MM.1S (cell line): ENCODE data around the gene ABCB8.
A peak's percentile ranks its signal among the peaks of the same experiment; 100 is the strongest.

Experiments
- DNase-seq: peaks from one replicate; pipeline ENCODE4 v3.0.0-alpha.2; 2015
- H2AFZ ChIP-seq: fragments of 300-600 bp; sonication (generic); 2 replicates; pipeline ENCODE4 v1.6.0; 2016; ENCODE audit warnings: antibody characterized with exemption, low read length
- H3F3A ChIP-seq: fragments of 300-600 bp; sonication (generic); 2 replicates; pipeline ENCODE4 v1.6.1; 2016; ENCODE audit warnings: mild to moderate bottlenecking, antibody characterized with exemption, low read length, moderate library complexity, mixed read lengths; ENCODE audit not compliant: insufficient read depth
- H3K27ac ChIP-seq: fragments of 300-600 bp; sonication (generic); 2 replicates; pipeline ENCODE4 v1.5.1; 2016; ENCODE audit warnings: mild to moderate bottlenecking, low read length
- H3K27me3 ChIP-seq: fragments of 300-600 bp; sonication (generic); replicated peaks from 2 replicates; pipeline ENCODE4 v1.6.0; 2016; ENCODE audit warnings: low read length; ENCODE audit not compliant: insufficient read depth
- H3K36me3 ChIP-seq: fragments of 300-600 bp; sonication (generic); replicated peaks from 2 replicates; pipeline ENCODE4 v1.6.1; 2016; ENCODE audit warnings: mild to moderate bottlenecking, low read length, mixed read lengths; ENCODE audit not compliant: insufficient read depth
- H3K4me1 ChIP-seq: fragments of 300-600 bp; sonication (generic); 2 replicates; pipeline ENCODE4 v1.6.1; 2016; ENCODE audit warnings: low read length, mixed read lengths
- H3K4me2 ChIP-seq: fragments of 300-600 bp; sonication (generic); 2 replicates; pipeline ENCODE4 v1.6.0; 2016; ENCODE audit warnings: low read depth, low read length
- H3K4me3 ChIP-seq: fragments of 300-600 bp; sonication (generic); 2 replicates; pipeline ENCODE4 v1.5.1; 2016; ENCODE audit warnings: low read length, mixed read lengths
- H3K79me2 ChIP-seq: fragments of 300-600 bp; sonication (generic); 2 replicates; pipeline ENCODE4 v1.6.1; 2016; ENCODE audit warnings: mixed run types, low read length, mixed read lengths
- H3K9ac ChIP-seq: fragments of 300-600 bp; sonication (generic); 2 replicates; pipeline ENCODE4 v1.6.1; 2016; ENCODE audit warnings: low read length, mixed read lengths
- H3K9me2 ChIP-seq: fragments of 300-600 bp; sonication (generic); replicated peaks from 2 replicates; pipeline ENCODE4 v1.6.1; 2016; ENCODE audit warnings: mild to moderate bottlenecking, low read length, mixed read lengths; ENCODE audit not compliant: insufficient read depth
- H3K9me3 ChIP-seq: fragments of 300-600 bp; sonication (generic); replicated peaks from 2 replicates; pipeline ENCODE4 v1.6.1; 2016; ENCODE audit warnings: mild to moderate bottlenecking, low read length, mixed read lengths; ENCODE audit not compliant: insufficient read depth
- H4K20me1 ChIP-seq: fragments of 300-600 bp; sonication (generic); 2 replicates; pipeline ENCODE4 v1.6.1; 2016; ENCODE audit warnings: mild to moderate bottlenecking, low read length, moderate library complexity, mixed read lengths; ENCODE audit not compliant: insufficient read depth
- CTCF ChIP-seq: fragments of 300-600 bp; sonication (generic); IDR thresholded peaks from 2 replicates; pipeline ENCODE4 v1.5.1; 2016; ENCODE audit warnings: antibody characterized with exemption, low read length, mixed read lengths
- EZH2 ChIP-seq: fragments of 300-600 bp; sonication (generic); optimal IDR thresholded peaks from 2 replicates; pipeline ENCODE3; 2017; ENCODE audit warnings: low read depth, mild to moderate bottlenecking, antibody characterized with exemption, low read length, mixed read lengths
- EZH2phosphoT487 ChIP-seq: fragments of 300-600 bp; sonication (generic); IDR thresholded peaks from 2 replicates; pipeline ENCODE4 v1.6.1; 2018; ENCODE audit warnings: antibody characterized with exemption, low read length

Gene ABCB8

GRCh38 chr7:151059367-151060112, 31.3 kb downstream of the ABCB8 start, which contains the start of gene SLC4A2:
SLC4A2 (plus strand) TSS chr7:151059589; CDS start chr7:151061988, 2,399 bp downstream.
- peak within 1 kb of the TSS; percentile 87 for H3K4me3 ChIP-seq
- DNase-seq = peak; percentile 85
- peaks cover 6% of the 10 kb centered on the region for H3K4me1 ChIP-seq
- H3K27me3 ChIP-seq = no peaks in the 10 kb centered on the region
- no peaks in the 10 kb centered on the region for H3K9me2 ChIP-seq
- H3K9ac ChIP-seq = peak within 1 kb of the TSS; percentile 66
- peaks cover 36% of the 10 kb centered on the region for H3K79me2 ChIP-seq
- H4K20me1 ChIP-seq = no peaks in the 10 kb centered on the region
- peaks cover 12% of the 10 kb centered on the region for H3F3A ChIP-seq
- H2AFZ ChIP-seq = peak within 1 kb of the TSS; percentile 90
- H3K4me2 ChIP-seq = peak within 1 kb of the TSS; percentile 98
- peak; percentile 68 for TF ChIP-seq CTCF
- TF ChIP-seq EZH2 = no peak
- no peaks in the 10 kb centered on the region for H3K36me3 ChIP-seq
- H3K9me3 ChIP-seq = no peaks in the 10 kb centered on the region
- peak within 1 kb of the TSS; percentile 65; the same call in 1 of the 2 replicates for H3K27ac ChIP-seq

- DNase-seq = no peak
- Histone ChIP-seq H3K36me3 (no peaks in the 10 kb centered on the region), H3K9ac (peak overlapping the region; percentile 66; the same call in 1 of the 2 replicates), H3K27me3 (no peaks in the 10 kb centered on the region), H3K9me3 (no peaks in the 10 kb centered on the region), H3K4me1 (peaks cover 6% of the 10 kb centered on the region), H3K4me3 (peak overlapping the region; percentile 87), H3F3A (peaks cover 12% of the 10 kb centered on the region), H2AFZ (peak overlapping the region; percentile 88), H3K79me2 (peaks cover 36% of the 10 kb centered on the region), H4K20me1 (no peaks in the 10 kb centered on the region), H3K27ac (no peak overlapping the region), H3K4me2 (peak overlapping the region; percentile 86), H3K9me2 (no peaks in the 10 kb centered on the region)
- TF ChIP-seq CTCF (no peak), EZH2 (no peak), EZH2phosphoT487 (no peak)
Observed at GRCh38 chr7:151060113-151060415, 31.8 kb downstream of the ABCB8 start.

GRCh38 chr7:151060416-151061212, 32.4 kb downstream of the ABCB8 start:
- Histone ChIP-seq H3F3A (peaks cover 12% of the 10 kb centered on the region), H3K36me3 (no peaks in the 10 kb centered on the region), H3K79me2 (peaks cover 36% of the 10 kb centered on the region), H3K27ac (no peak overlapping the region), H3K4me2 (peak overlapping the region; percentile 86), H3K9me3 (no peaks in the 10 kb centered on the region), H2AFZ (peak overlapping the region; percentile 88; the same call in 1 of the 2 replicates), H3K9me2 (no peaks in the 10 kb centered on the region), H3K27me3 (no peaks in the 10 kb centered on the region), H3K9ac (peak overlapping the region; percentile 66; the same call in 1 of the 2 replicates), H3K4me1 (peaks cover 6% of the 10 kb centered on the region), H4K20me1 (no peaks in the 10 kb centered on the region), H3K4me3 (peak overlapping the region; percentile 87)
- TF ChIP-seq CTCF (no peak), EZH2phosphoT487 (no peak), EZH2 (no peak)
- no peak for DNase-seq
